HepG2 (cell line): Measurements from ENCODE around the gene BLOC1S4. TPM values are rescaled to one million over a fixed set of nuclear protein-coding genes. Genes with fewer than 3 reads are reported as not detected.

Experiments used
- GABPA ChIP-seq, 2 experiments: IDR thresholded peaks; 2 replicates each; pipeline ENCODE4 v1.6.1; 2011 to 2016; ENCODE audit warnings: low read depth in 2 of 2, low read length in 1 of 2, missing biosample characterization in 1 of 2, missing genetic modification characterization in 1 of 2
- KLF12 ChIP-seq: sonication (generic); formaldehyde crosslinking; IDR thresholded peaks from 2 replicates; pipeline ENCODE4 v1.4.0; 2020; ENCODE audit warnings: missing genetic modification reagents, borderline replicate concordance
- SMAD9 ChIP-seq: sonication (generic); formaldehyde crosslinking; IDR thresholded peaks from 2 replicates; pipeline ENCODE4 v1.5.1; 2020; ENCODE audit warnings: mild to moderate bottlenecking, missing genetic modification reagents
- TOE1 ChIP-seq: sonication (generic); formaldehyde crosslinking; IDR thresholded peaks from 2 replicates; pipeline ENCODE4 v1.4.0; 2020; ENCODE audit warnings: mild to moderate bottlenecking, missing genetic modification reagents
- ZMAT3 ChIP-seq: sonication (generic); formaldehyde crosslinking; conservative IDR thresholded peaks from 2 replicates; pipeline ENCODE4 v1.7.0; 2021; ENCODE audit warnings: missing genetic modification reagents
- ZNF10 ChIP-seq: sonication (generic); formaldehyde crosslinking; IDR thresholded peaks from 2 replicates; pipeline ENCODE4 v1.4.0; 2020; ENCODE audit warnings: mild to moderate bottlenecking, low read depth, missing genetic modification reagents, borderline replicate concordance
- ZNF34 ChIP-seq: sonication (generic); formaldehyde crosslinking; IDR thresholded peaks from 2 replicates; pipeline ENCODE4 v1.4.0; 2020; ENCODE audit warnings: mild to moderate bottlenecking, missing genetic modification reagents, borderline replicate concordance
- ZNF547 ChIP-seq: sonication (generic); formaldehyde crosslinking; IDR thresholded peaks from 2 replicates; pipeline ENCODE4 v1.5.1; 2020; ENCODE audit warnings: mild to moderate bottlenecking, missing genetic modification reagents
- polyA plus RNA-seq, 8 experiments: library from polyadenylated mRNA; depleted of rRNA in 3 of 8; stranded (reverse) in 7 of 8; unstranded in 1 of 8; fragments of >200 nt; fragmentation: Illumina TruSeq in 4 of 8; extraction: Trizol in 4 of 8; gene quantifications; 2 replicates each; pipeline versions ENCODE4 v1.2.1 to v1.2.3, GENCODE V29; 2011 to 2016; ENCODE audit warnings: low read depth in 4 of 8, missing spikeins in 1 of 8, mixed read lengths in 1 of 8; ENCODE audit not compliant: insufficient read depth in 1 of 8
- total RNA-seq, 5 experiments: library from RNA; depleted of rRNA; stranded (reverse); fragments of >200 nt; fragmentation: Illumina TruSeq; extraction: Trizol; gene quantifications; 2 replicates each; pipeline ENCODE4 v1.2.3, GENCODE V29; 2016; ENCODE audit warnings: low read depth in 1 of 5
- TF ChIP-seq, protein P1 (sequence below), 2 experiments: fragments of 450-650 bp in 1 of 2; sonication (generic) in 1 of 2; formaldehyde crosslinking in 1 of 2; IDR thresholded peaks; 2 replicates each; pipeline versions ENCODE4 v1.6.1 to v1.8.0; 2016 to 2022; ENCODE audit warnings: antibody characterized with exemption in 1 of 2, mild to moderate bottlenecking in 1 of 2, missing genetic modification reagents in 1 of 2
- TF ChIP-seq, protein P2 (sequence below): sonication (generic); formaldehyde crosslinking; IDR thresholded peaks from 2 replicates; pipeline ENCODE4 v1.8.0; 2022; ENCODE audit warnings: low read depth, missing genetic modification reagents
- TF ChIP-seq, protein P3 (sequence below): sonication (generic); formaldehyde crosslinking; IDR thresholded peaks from 2 replicates; pipeline ENCODE4 v1.8.0; 2022; ENCODE audit warnings: missing genetic modification reagents, mild to moderate bottlenecking, moderate library complexity, borderline replicate concordance
- TF ChIP-seq, protein P4 (sequence below): sonication (generic); formaldehyde crosslinking; conservative IDR thresholded peaks from 2 replicates; pipeline ENCODE4 v1.8.0; 2022; ENCODE audit warnings: missing genetic modification reagents

The BLOC1S4 gene
- total and polyA plus RNA-seq, 2 of the 13 experiments (the other 11 are each of a cell fraction or from before 2014, with no cell fraction given), result 15.5 to 20.9 TPM

DNA sequence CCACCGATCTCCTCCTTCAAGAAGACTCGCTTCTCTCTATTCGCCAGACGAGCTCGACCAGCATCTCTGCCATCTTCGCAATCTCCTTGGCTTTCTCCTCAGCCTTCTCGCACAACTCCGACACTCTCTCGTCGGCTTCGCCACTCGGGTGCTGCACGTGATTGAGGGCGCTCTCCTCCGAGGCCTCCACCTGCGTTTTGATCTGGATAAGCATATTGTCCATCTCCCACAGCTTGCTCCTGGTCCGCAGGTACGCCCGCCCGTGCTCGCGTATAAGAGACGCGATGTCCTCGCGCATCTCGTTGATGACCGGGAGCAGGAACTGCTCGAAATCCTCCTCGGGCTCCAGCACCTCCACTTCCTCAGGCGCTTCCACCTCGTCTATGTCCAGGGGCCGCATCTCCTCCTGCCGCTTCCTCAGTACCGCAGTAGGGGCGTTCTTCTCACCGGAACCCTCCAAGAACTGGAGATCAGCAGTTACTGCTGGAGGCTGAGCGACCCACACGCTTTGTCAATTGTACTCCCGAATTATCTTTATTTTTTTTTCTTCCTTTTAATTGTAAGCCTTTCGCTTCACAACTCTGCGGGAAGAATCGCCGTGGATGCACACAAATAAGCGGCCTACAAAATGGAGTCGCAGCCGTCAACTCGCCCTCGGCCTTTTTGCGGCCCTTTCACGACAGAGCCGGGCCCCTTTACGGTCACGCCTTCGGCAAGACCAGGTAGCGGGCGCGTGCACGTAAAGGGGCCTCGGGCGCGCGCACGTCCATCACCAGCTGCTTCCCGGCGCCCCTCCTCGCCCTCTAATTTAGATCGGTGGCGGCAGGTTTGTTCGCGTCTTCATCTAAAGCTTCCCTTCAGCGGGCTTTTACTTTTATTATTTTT is 6.5 kb upstream of the BLOC1S4 start, which contains the start of gene MRFAP1L1 (continued):
- TF ChIP-seq, protein P1, sequence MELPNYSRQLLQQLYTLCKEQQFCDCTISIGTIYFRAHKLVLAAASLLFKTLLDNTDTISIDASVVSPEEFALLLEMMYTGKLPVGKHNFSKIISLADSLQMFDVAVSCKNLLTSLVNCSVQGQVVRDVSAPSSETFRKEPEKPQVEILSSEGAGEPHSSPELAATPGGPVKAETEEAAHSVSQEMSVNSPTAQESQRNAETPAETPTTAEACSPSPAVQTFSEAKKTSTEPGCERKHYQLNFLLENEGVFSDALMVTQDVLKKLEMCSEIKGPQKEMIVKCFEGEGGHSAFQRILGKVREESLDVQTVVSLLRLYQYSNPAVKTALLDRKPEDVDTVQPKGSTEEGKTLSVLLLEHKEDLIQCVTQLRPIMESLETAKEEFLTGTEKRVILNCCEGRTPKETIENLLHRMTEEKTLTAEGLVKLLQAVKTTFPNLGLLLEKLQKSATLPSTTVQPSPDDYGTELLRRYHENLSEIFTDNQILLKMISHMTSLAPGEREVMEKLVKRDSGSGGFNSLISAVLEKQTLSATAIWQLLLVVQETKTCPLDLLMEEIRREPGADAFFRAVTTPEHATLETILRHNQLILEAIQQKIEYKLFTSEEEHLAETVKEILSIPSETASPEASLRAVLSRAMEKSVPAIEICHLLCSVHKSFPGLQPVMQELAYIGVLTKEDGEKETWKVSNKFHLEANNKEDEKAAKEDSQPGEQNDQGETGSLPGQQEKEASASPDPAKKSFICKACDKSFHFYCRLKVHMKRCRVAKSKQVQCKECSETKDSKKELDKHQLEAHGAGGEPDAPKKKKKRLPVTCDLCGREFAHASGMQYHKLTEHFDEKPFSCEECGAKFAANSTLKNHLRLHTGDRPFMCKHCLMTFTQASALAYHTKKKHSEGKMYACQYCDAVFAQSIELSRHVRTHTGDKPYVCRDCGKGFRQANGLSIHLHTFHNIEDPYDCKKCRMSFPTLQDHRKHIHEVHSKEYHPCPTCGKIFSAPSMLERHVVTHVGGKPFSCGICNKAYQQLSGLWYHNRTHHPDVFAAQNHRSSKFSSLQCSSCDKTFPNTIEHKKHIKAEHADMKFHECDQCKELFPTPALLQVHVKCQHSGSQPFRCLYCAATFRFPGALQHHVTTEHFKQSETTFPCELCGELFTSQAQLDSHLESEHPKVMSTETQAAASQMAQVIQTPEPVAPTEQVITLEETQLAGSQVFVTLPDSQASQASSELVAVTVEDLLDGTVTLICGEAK (IDR thresholded peaks at IDR 0.05), result no peak
- TF ChIP-seq, protein P1 (CRISPR knock-in tag; IDR thresholded peaks at IDR 0.05), result no peak
- TF ChIP-seq ZNF34 (CRISPR knock-in tag), result no peak
- no peak for TF ChIP-seq ZNF10 (CRISPR knock-in tag)
- TF ChIP-seq, protein P2, sequence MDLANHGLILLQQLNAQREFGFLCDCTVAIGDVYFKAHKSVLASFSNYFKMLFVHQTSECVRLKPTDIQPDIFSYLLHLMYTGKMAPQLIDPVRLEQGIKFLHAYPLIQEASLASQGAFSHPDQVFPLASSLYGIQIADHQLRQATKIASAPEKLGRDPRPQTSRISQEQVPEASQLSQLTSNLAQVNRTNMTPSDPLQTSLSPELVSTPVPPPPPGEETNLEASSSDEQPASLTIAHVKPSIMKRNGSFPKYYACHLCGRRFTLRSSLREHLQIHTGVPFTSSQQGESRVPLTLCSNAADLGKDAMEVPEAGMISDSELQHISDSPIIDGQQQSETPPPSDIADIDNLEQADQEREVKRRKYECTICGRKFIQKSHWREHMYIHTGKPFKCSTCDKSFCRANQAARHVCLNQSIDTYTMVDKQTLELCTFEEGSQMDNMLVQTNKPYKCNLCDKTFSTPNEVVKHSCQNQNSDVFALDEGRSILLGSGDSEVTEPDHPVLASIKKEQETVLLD (CRISPR knock-in tag), result 0 out of 2 replicates have a peak, but pooled peaks have one; percentile 39
- peak; percentile 37; the same call in 1 of the 2 replicates for TF ChIP-seq ZNF547
- TF ChIP-seq, protein P3, sequence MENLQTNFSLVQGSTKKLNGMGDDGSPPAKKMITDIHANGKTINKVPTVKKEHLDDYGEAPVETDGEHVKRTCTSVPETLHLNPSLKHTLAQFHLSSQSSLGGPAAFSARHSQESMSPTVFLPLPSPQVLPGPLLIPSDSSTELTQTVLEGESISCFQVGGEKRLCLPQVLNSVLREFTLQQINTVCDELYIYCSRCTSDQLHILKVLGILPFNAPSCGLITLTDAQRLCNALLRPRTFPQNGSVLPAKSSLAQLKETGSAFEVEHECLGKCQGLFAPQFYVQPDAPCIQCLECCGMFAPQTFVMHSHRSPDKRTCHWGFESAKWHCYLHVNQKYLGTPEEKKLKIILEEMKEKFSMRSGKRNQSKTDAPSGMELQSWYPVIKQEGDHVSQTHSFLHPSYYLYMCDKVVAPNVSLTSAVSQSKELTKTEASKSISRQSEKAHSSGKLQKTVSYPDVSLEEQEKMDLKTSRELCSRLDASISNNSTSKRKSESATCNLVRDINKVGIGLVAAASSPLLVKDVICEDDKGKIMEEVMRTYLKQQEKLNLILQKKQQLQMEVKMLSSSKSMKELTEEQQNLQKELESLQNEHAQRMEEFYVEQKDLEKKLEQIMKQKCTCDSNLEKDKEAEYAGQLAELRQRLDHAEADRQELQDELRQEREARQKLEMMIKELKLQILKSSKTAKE (CRISPR knock-in tag), result no peak
- no peak for TF ChIP-seq GABPA (IDR thresholded peaks at IDR 0.05; ENCODE audit: low read depth, low read length)
- peak; percentile 71 for TF ChIP-seq GABPA (CRISPR knock-in tag; IDR thresholded peaks at IDR 0.05; ENCODE audit: low read depth)
- no peak for TF ChIP-seq KLF12 (CRISPR knock-in tag)
- TF ChIP-seq ZMAT3, result no peak; the same call in 1 of the 2 replicates
- TF ChIP-seq, protein P4, sequence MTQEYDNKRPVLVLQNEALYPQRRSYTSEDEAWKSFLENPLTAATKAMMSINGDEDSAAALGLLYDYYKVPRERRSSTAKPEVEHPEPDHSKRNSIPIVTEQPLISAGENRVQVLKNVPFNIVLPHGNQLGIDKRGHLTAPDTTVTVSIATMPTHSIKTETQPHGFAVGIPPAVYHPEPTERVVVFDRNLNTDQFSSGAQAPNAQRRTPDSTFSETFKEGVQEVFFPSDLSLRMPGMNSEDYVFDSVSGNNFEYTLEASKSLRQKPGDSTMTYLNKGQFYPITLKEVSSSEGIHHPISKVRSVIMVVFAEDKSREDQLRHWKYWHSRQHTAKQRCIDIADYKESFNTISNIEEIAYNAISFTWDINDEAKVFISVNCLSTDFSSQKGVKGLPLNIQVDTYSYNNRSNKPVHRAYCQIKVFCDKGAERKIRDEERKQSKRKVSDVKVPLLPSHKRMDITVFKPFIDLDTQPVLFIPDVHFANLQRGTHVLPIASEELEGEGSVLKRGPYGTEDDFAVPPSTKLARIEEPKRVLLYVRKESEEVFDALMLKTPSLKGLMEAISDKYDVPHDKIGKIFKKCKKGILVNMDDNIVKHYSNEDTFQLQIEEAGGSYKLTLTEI (CRISPR knock-in tag), result no peak
- no peak for TF ChIP-seq SMAD9
- TF ChIP-seq TOE1 (CRISPR knock-in tag), result no peak
